RWPE1 (cell line): ENCODE data around the gene ARSA.

Experiments used
- CTCF ChIA-PET: fragments of 350-600 bp; sonication (Branson Sonifier 250); formaldehyde crosslinking; extraction: SDS; loops from one replicate; lab custom pipeline; 2021; lab: Yijun Ruan, JAX
- POLR2A ChIA-PET: fragments of 400-600 bp; formaldehyde crosslinking; extraction: SDS; loops from one replicate; lab custom pipeline; 2020; ENCODE audit warnings: antibody characterized with exemption; ENCODE audit not compliant: low non-redundant PET; lab: Yijun Ruan, JAX
- DNase-seq: peaks from one replicate; pipeline ENCODE4 v3.0.0; 2012; ENCODE audit warnings: low spot score
- H3K27ac ChIP-seq: fragments of 450-650 bp; 2 replicates; pipeline ENCODE4 v1.5.1; 2017
- CTCF ChIP-seq: fragments of 450-650 bp; conservative IDR thresholded peaks from 2 replicates; pipeline ENCODE4 v1.5.1; 2017; ENCODE audit warnings: low read depth, mild to moderate bottlenecking

ARSA gene

GRCh38 chr22:50582493-50583293 lies 45.3 kb downstream of the ARSA start, which contains the start of gene CHKB:
Gene CHKB (minus strand): TSS chr22:50582849. CDS start chr22:50582781, 68 bp downstream.
- DNase-seq, result peak; percentile 97
- CTCF ChIA-PET, result no interaction called here
- H3K27ac ChIP-seq, result peak within 1 kb of the TSS; percentile 93
- no peak for TF ChIP-seq CTCF
- POLR2A ChIA-PET, result interaction anchor here (1.0 kb wide), 1 partner anchor 53 kb away, joined by 4 read pairs; the partner anchor contains the start of gene TYMP

- no peak for TF ChIP-seq CTCF
- DNase-seq, result no peak
- CTCF ChIA-PET, result no interaction called here
- POLR2A ChIA-PET, result interaction anchor here (1.0 kb wide), 1 partner anchor 52 kb away, joined by 4 read pairs; the partner anchor contains the start of gene TYMP
- H3K27ac ChIP-seq, result peak overlapping the region; percentile 93
Measured at GRCh38 chr22:50581950-50582492, 45.9 kb downstream of the ARSA start.

- no peak for TF ChIP-seq CTCF
Measured at GRCh38 chr22:50581031-50581949, 46.7 kb downstream of the ARSA start.

GRCh38 chr22:50579752-50580151 lies 48.2 kb downstream of the ARSA start:
- no peak for TF ChIP-seq CTCF
- CTCF ChIA-PET, result no interaction called here
- peak overlapping the region; percentile 93 for H3K27ac ChIP-seq
- POLR2A ChIA-PET, result no interaction called here
- no peak for DNase-seq

More at GRCh38 chr22:50581031-50581949, 46.7 kb downstream of the ARSA start:
- peak overlapping the region; percentile 93 for H3K27ac ChIP-seq
- CTCF ChIA-PET, result no interaction called here
- POLR2A ChIA-PET, result no interaction called here
- no peak for DNase-seq

GRCh38 chr22:50578776-50579310 lies 49.1 kb downstream of the ARSA start:
- CTCF ChIA-PET, result no interaction called here
- POLR2A ChIA-PET, result no interaction called here
- no peak for TF ChIP-seq CTCF
- no peak for DNase-seq
- peak overlapping the region; percentile 93 for H3K27ac ChIP-seq
